ENCODE results near the gene ARL15. TPM values are rescaled to one million over a fixed set of nuclear protein-coding genes. Genes with fewer than 3 reads are reported as not detected.

Gene ARL15
- total and polyA plus RNA-seq, 2 donors (not counting 3 experiments of a cell fraction or from before 2014, with no cell fraction given) = 11.9 to 24.4 TPM

- Histone ChIP-seq H3K27me3 (ENCODE audit: control insufficient read depth in 2 of 2, insufficient read depth in 2 of 2, low read length in 2 of 2) (no peaks in the 10 kb centered on the region), H3K4me3 (replicated peaks in 1 of 3; ENCODE audit: insufficient read depth in 1 of 3, low read depth in 1 of 3, low read length in 3 of 3) (no peak overlapping the region), H3K4me2 (ENCODE audit: insufficient read depth, low read length) (no peak overlapping the region), H4K20me1 (replicated peaks; ENCODE audit: control insufficient read depth, extremely low read depth, insufficient read depth, low read length) (no peaks in the 10 kb centered on the region), H3K4me1 (ENCODE audit: control insufficient read depth, extremely low read depth, insufficient read depth, low read length) (peaks cover 18% of the 10 kb centered on the region), H3K9me3 (replicated peaks; ENCODE audit: control insufficient read depth, insufficient read depth, low read length) (no peaks in the 10 kb centered on the region), H3K9me1 (replicated peaks; ENCODE audit: control insufficient read depth, extremely low read depth, insufficient read depth, low read length) (peaks cover 2% of the 10 kb centered on the region), H2AFZ (ENCODE audit: low read depth, low read length) (no peak overlapping the region), H3K36me3 (ENCODE audit: control insufficient read depth in 2 of 2, extremely low read depth in 1 of 2, insufficient read depth in 2 of 2, low read length in 2 of 2) (no peaks in the 10 kb centered on the region), H3K79me2 (ENCODE audit: control insufficient read depth, insufficient read depth, low read length) (no peaks in the 10 kb centered on the region), H3K9ac (replicated peaks; ENCODE audit: extremely low read depth, insufficient read depth, low read length) (no peak overlapping the region), H3K27ac (ENCODE audit: insufficient read depth, low read depth, low read length) (no peak overlapping the region)
- TF ChIP-seq POLR2A (IDR thresholded peaks at IDR 0.05; ENCODE audit: low read depth, low read length) (no peak), MAX (IDR thresholded peaks at IDR 0.05; ENCODE audit: insufficient read depth, insufficient read length) (no peak), EZH2 (IDR thresholded peaks at IDR 0.05; ENCODE audit: borderline replicate concordance, low read depth, low read length, severe bottlenecking) (no peak), FOS (IDR thresholded peaks at IDR 0.05; ENCODE audit: borderline replicate concordance, insufficient read depth, low read length) (no peak), JUN (IDR thresholded peaks at IDR 0.05; ENCODE audit: borderline replicate concordance, insufficient read depth, insufficient read length, low read depth) (no peak), GATA2 (IDR thresholded peaks at IDR 0.05; ENCODE audit: insufficient read depth, insufficient read length, low read depth, low read length) (no peak), CTCF (IDR thresholded peaks at IDR 0.05; ENCODE audit: extremely low read depth in 1 of 2, insufficient read depth in 1 of 2, low read depth in 1 of 2, low read length in 2 of 2) (no peak), MYC (IDR thresholded peaks at IDR 0.05; ENCODE audit: low read depth, low read length) (no peak), POLR2AphosphoS5 (IDR thresholded peaks at IDR 0.05; ENCODE audit: insufficient read depth, low read depth, low read length) (no peak)
- CTCF ChIA-PET = no interaction called here
- BruUV-seq (replicated peaks) = no TSS peak
- intact Hi-C loops (cut with micrococcal nuclease) (no loop called here), dilution Hi-C loops (cut with MboI; ENCODE audit: extremely low pct_ligation_motif_present, low sequenced_read_pairs) (no loop called here)
- POLR2A ChIA-PET = no interaction called here
- FAIRE-seq (no peak), DNase-seq (ENCODE audit: low read depth, low spot score) (no peak)
These were observed 224.2 kb downstream of the ARL15 start for GRCh38 chr5:54086191-54086590.

Measured in endothelial cell of umbilical vein (primary cell).